ENCODE data around the gene GOLPH3L.
"Not testable (repeated sequence)": the region's sequence is repeated elsewhere in the genome, so short reads cannot be mapped to it uniquely, and the experiment has no call there.

The GOLPH3L gene

GRCh38 chr1:150696995-150697927 is at the start of gene GOLPH3L:
TSS of gene GOLPH3L (minus strand) at chr1:150697154. CDS start at chr1:150694838, 2,316 bp downstream.
- peak; percentile 98 to 99 for DNase-seq

GRCh38 chr1:150730130-150730721 is 33.3 kb upstream of the GOLPH3L start:
- DNase-seq: no peak

- DNase-seq: no peak
Measured at GRCh38 chr1:150724336-150724735, 27.4 kb upstream of the GOLPH3L start.

- DNase-seq: no peak
Measured at GRCh38 chr1:150720703-150721102, 23.7 kb upstream of the GOLPH3L start, which contains the start of gene HORMAD1. TSS of gene HORMAD1 (minus strand) at chr1:150720895. CDS start at chr1:150719505, 1,390 bp downstream.

GRCh38 chr1:150720098-150720497 is 23.1 kb upstream of the GOLPH3L start:
- DNase-seq: no peak

GRCh38 chr1:150718225-150718891 is 21.4 kb upstream of the GOLPH3L start:
- DNase-seq: no peak

GRCh38 chr1:150709031-150709430 is 12.1 kb upstream of the GOLPH3L start:
- not testable (repeated sequence) for DNase-seq

GRCh38 chr1:150708595-150708994 is 11.6 kb upstream of the GOLPH3L start:
- DNase-seq: no peak

GRCh38 chr1:150706091-150706490 is 9.1 kb upstream of the GOLPH3L start:
- DNase-seq: no peak

GRCh38 chr1:150703427-150703826 is 6.5 kb upstream of the GOLPH3L start:
- DNase-seq: no peak

- no peak for DNase-seq
Measured at GRCh38 chr1:150696590-150696989, 364 bp downstream of the GOLPH3L start.

- DNase-seq: no peak
Measured at GRCh38 chr1:150696162-150696561, 792 bp downstream of the GOLPH3L start.

- DNase-seq: no peak
Measured at GRCh38 chr1:150695561-150695960, 1.4 kb downstream of the GOLPH3L start.

GRCh38 chr1:150692720-150693119 is 4.2 kb downstream of the GOLPH3L start:
- no peak for DNase-seq

GRCh38 chr1:150688763-150689162 is 8.2 kb downstream of the GOLPH3L start:
- DNase-seq: no peak

GRCh38 chr1:150686275-150686674 is 10.7 kb downstream of the GOLPH3L start:
- DNase-seq: no peak

GRCh38 chr1:150683914-150684313 is 13.0 kb downstream of the GOLPH3L start:
- DNase-seq: no peak

- no peak for DNase-seq
Measured at GRCh38 chr1:150678988-150679387, 18.0 kb downstream of the GOLPH3L start.

GRCh38 chr1:150674881-150675280 is 22.1 kb downstream of the GOLPH3L start:
- no peak for DNase-seq

- no peak for DNase-seq
Measured at GRCh38 chr1:150663321-150663720, 33.6 kb downstream of the GOLPH3L start.

- no peak for DNase-seq
Measured at GRCh38 chr1:150662811-150663210, 34.1 kb downstream of the GOLPH3L start.

GRCh38 chr1:150661156-150661555 is 35.8 kb downstream of the GOLPH3L start:
- no peak for DNase-seq

GRCh38 chr1:150660584-150660983 is 36.4 kb downstream of the GOLPH3L start:
- DNase-seq: no peak

All from NCI-H1930 (cell line).